Neuron (in vitro differentiated cells): ENCODE measurements around the gene BST1.
A peak's percentile ranks its signal among the peaks of the same experiment; 100 is the strongest.

ENCODE experiments used
- H2AFZ ChIP-seq: one replicate; pipeline ENCODE4 v1.6.1; 2013; ENCODE audit warnings: low read depth, mild to moderate bottlenecking, inconsistent platforms, low read length, moderate library complexity
- H3K27me3 ChIP-seq: one replicate; pipeline ENCODE4 v1.6.1; 2013; ENCODE audit warnings: low read length; ENCODE audit not compliant: insufficient read depth
- H3K36me3 ChIP-seq: one replicate; pipeline ENCODE4 v1.6.1; 2013; ENCODE audit warnings: low read length; ENCODE audit not compliant: insufficient read depth
- H3K4me1 ChIP-seq: one replicate; pipeline ENCODE4 v1.6.1; 2013; ENCODE audit warnings: low read length; ENCODE audit not compliant: insufficient read depth
- H3K4me3 ChIP-seq: 2 replicates; pipeline ENCODE4 v1.5.1; 2013; ENCODE audit warnings: mild to moderate bottlenecking, low read length, moderate library complexity
- H3K9me3 ChIP-seq: one replicate; pipeline ENCODE4 v1.6.1; 2013; ENCODE audit warnings: low read length

BST1 gene

GRCh38 chr4:15682242-15683142 is 20.4 kb upstream of the BST1 start:
- H2AFZ ChIP-seq = peak overlapping the region; percentile 63
- peaks cover 46% of the 10 kb centered on the region for H3K36me3 ChIP-seq
- H3K4me1 ChIP-seq = peaks cover 28% of the 10 kb centered on the region
- no peaks in the 10 kb centered on the region for H3K27me3 ChIP-seq
- H3K9me3 ChIP-seq = peaks cover 3% of the 10 kb centered on the region
- H3K4me3 ChIP-seq = peak overlapping the region; percentile 78

GRCh38 chr4:15683143-15683495 is 19.7 kb upstream of the BST1 start:
- Histone ChIP-seq H2AFZ (no peak overlapping the region), H3K36me3 (peaks cover 47% of the 10 kb centered on the region), H3K9me3 (peaks cover 3% of the 10 kb centered on the region), H3K27me3 (no peaks in the 10 kb centered on the region), H3K4me1 (peaks cover 28% of the 10 kb centered on the region), H3K4me3 (peak overlapping the region; percentile 78)

- H3K9me3 ChIP-seq = peaks cover 3% of the 10 kb centered on the region
- peaks cover 33% of the 10 kb centered on the region for H3K4me1 ChIP-seq
- H3K4me3 ChIP-seq = no peak overlapping the region
- H3K36me3 ChIP-seq = peaks cover 51% of the 10 kb centered on the region
- H2AFZ ChIP-seq = no peak overlapping the region
- H3K27me3 ChIP-seq = no peaks in the 10 kb centered on the region
Observed at GRCh38 chr4:15684498-15684897, 18.4 kb upstream of the BST1 start.

- Histone ChIP-seq H3K4me1 (peaks cover 35% of the 10 kb centered on the region), H3K4me3 (no peak overlapping the region)
Observed at GRCh38 chr4:15688051-15688450, 14.8 kb upstream of the BST1 start.

GRCh38 chr4:15689540-15689939 is 13.3 kb upstream of the BST1 start:
- H3K36me3 ChIP-seq = peaks cover 40% of the 10 kb centered on the region
- no peak overlapping the region for H3K4me3 ChIP-seq
- no peak overlapping the region for H2AFZ ChIP-seq
- peaks cover 3% of the 10 kb centered on the region for H3K9me3 ChIP-seq
- no peaks in the 10 kb centered on the region for H3K27me3 ChIP-seq
- H3K4me1 ChIP-seq = peaks cover 23% of the 10 kb centered on the region

More at GRCh38 chr4:15688051-15688450, 14.8 kb upstream of the BST1 start:
- H3K9me3 ChIP-seq = peaks cover 3% of the 10 kb centered on the region
- H2AFZ ChIP-seq = no peak overlapping the region
- H3K27me3 ChIP-seq = no peaks in the 10 kb centered on the region
- H3K36me3 ChIP-seq = peaks cover 48% of the 10 kb centered on the region

- H3K36me3 ChIP-seq = peaks cover 33% of the 10 kb centered on the region
- H3K27me3 ChIP-seq = no peaks in the 10 kb centered on the region
- H3K4me3 ChIP-seq = no peak overlapping the region
- peaks cover 2% of the 10 kb centered on the region for H3K9me3 ChIP-seq
- no peak overlapping the region for H2AFZ ChIP-seq
- peaks cover 22% of the 10 kb centered on the region for H3K4me1 ChIP-seq
Observed at GRCh38 chr4:15690020-15690809, 12.7 kb upstream of the BST1 start.

GRCh38 chr4:15691346-15692135 is 11.3 kb upstream of the BST1 start:
- no peaks in the 10 kb centered on the region for H3K9me3 ChIP-seq
- peaks cover 22% of the 10 kb centered on the region for H3K4me1 ChIP-seq

GRCh38 chr4:15692602-15693001 is 10.3 kb upstream of the BST1 start:
- H3K27me3 ChIP-seq = no peaks in the 10 kb centered on the region
- H3K4me1 ChIP-seq = peaks cover 22% of the 10 kb centered on the region
- H3K9me3 ChIP-seq = no peaks in the 10 kb centered on the region

More at GRCh38 chr4:15691346-15692135, 11.3 kb upstream of the BST1 start:
- Histone ChIP-seq H3K27me3 (no peaks in the 10 kb centered on the region), H3K36me3 (peaks cover 20% of the 10 kb centered on the region), H3K4me3 (no peak overlapping the region), H2AFZ (no peak overlapping the region)

GRCh38 chr4:15694431-15694830 is 8.4 kb upstream of the BST1 start:
- H3K9me3 ChIP-seq = no peaks in the 10 kb centered on the region
- no peak overlapping the region for H2AFZ ChIP-seq
- H3K4me3 ChIP-seq = no peak overlapping the region
- peaks cover 18% of the 10 kb centered on the region for H3K4me1 ChIP-seq
- H3K27me3 ChIP-seq = no peaks in the 10 kb centered on the region
- H3K36me3 ChIP-seq = no peaks in the 10 kb centered on the region

More at GRCh38 chr4:15692602-15693001, 10.3 kb upstream of the BST1 start:
- Histone ChIP-seq H3K4me3 (no peak overlapping the region), H2AFZ (no peak overlapping the region), H3K36me3 (peaks cover 10% of the 10 kb centered on the region)

GRCh38 chr4:15695240-15695699 is 7.6 kb upstream of the BST1 start:
- H3K4me1 ChIP-seq = peaks cover 10% of the 10 kb centered on the region
- H3K4me3 ChIP-seq = no peak overlapping the region
- H3K9me3 ChIP-seq = no peaks in the 10 kb centered on the region
- no peak overlapping the region for H2AFZ ChIP-seq
- no peaks in the 10 kb centered on the region for H3K36me3 ChIP-seq
- H3K27me3 ChIP-seq = no peaks in the 10 kb centered on the region

- Histone ChIP-seq H3K4me1 (peaks cover 5% of the 10 kb centered on the region), H3K4me3 (no peak overlapping the region)
Observed at GRCh38 chr4:15695729-15696128, 7.1 kb upstream of the BST1 start.

GRCh38 chr4:15696866-15697265 is 6.0 kb upstream of the BST1 start:
- no peaks in the 10 kb centered on the region for H3K4me1 ChIP-seq
- no peaks in the 10 kb centered on the region for H3K27me3 ChIP-seq
- H2AFZ ChIP-seq = no peak overlapping the region
- no peaks in the 10 kb centered on the region for H3K36me3 ChIP-seq
- no peaks in the 10 kb centered on the region for H3K9me3 ChIP-seq
- H3K4me3 ChIP-seq = no peak overlapping the region

More at GRCh38 chr4:15695729-15696128, 7.1 kb upstream of the BST1 start:
- Histone ChIP-seq H2AFZ (no peak overlapping the region), H3K36me3 (no peaks in the 10 kb centered on the region), H3K9me3 (no peaks in the 10 kb centered on the region), H3K27me3 (no peaks in the 10 kb centered on the region)
